Prostate gland (tissue), 2 donors: ENCODE data around the gene MFN2. TPM values are rescaled to one million over a fixed set of nuclear protein-coding genes. Genes with fewer than 3 reads are reported as not detected.

ENCODE experiments used
- DNase-seq: peaks from one replicate; pipeline ENCODE4 v3.0.0-alpha.2; 2019; ENCODE audit warnings: low spot score
- H3K27ac ChIP-seq, 2 donors: fragments of 200-600 bp; sonication (generic); 2 replicates each; pipeline ENCODE4 v1.5.1; 2017 to 2019
- H3K27me3 ChIP-seq: fragments of 200-600 bp; sonication (generic); replicated peaks from 2 replicates; pipeline ENCODE4 v1.5.1; 2019; ENCODE audit not compliant: insufficient read depth
- H3K36me3 ChIP-seq, 2 donors: fragments of 200-600 bp; sonication (generic); 1 replicate in 1 of 2; 2 replicates in 1 of 2; pipeline versions ENCODE4 v1.5.1 to v1.8.1; 2017 to 2019
- H3K4me1 ChIP-seq: fragments of 200-600 bp; sonication (generic); replicated peaks from 2 replicates; pipeline ENCODE4 v1.5.1; 2019
- H3K4me3 ChIP-seq, 2 donors: fragments of 200-600 bp; sonication (generic); 2 replicates each; pipeline ENCODE4 v1.5.1; 2017 to 2019
- H3K9me3 ChIP-seq: fragments of 200-600 bp; sonication (generic); 2 replicates; pipeline ENCODE4 v1.5.1; 2017
- POLR2A ChIP-seq: fragments of 450-650 bp; IDR thresholded peaks from one replicate; pipeline ENCODE4 v1.6.1; 2016; ENCODE audit warnings: antibody characterized with exemption, mild to moderate bottlenecking
- POLR2AphosphoS5 ChIP-seq: sonication (generic); formaldehyde crosslinking; IDR thresholded peaks from one replicate; pipeline ENCODE4 v1.6.1; 2017; ENCODE audit warnings: antibody characterized with exemption
- WGBS: methylation state at CpG from one replicate; pipeline ENCODE4 v1.1.5; 2018; 5-methylcytosine and 5-hydroxymethylcytosine counted together
- intact Hi-C: fragments of 100-400 bp; cut with DNase I; formaldehyde crosslinking; loops from one replicate; pipeline ENCODE4 v1.14.2; 2022
- total RNA-seq, 2 donors: library from RNA; depleted of rRNA; stranded (reverse); fragments of >200 nt; gene quantifications; one replicate each; pipeline ENCODE4 v1.1.0, GENCODE V29; 2016
- TF ChIP-seq, protein P1 (sequence below), 4 experiments: fragments of 200-600 bp in 2 of 4; fragments of 450-650 bp in 2 of 4; sonication (generic) in 2 of 4; IDR thresholded peaks; 1 replicate in 3 of 4; 2 replicates in 1 of 4; pipeline ENCODE4 v1.5.1; 2016 to 2019; ENCODE audit warnings: antibody characterized with exemption in 4 of 4, mild to moderate bottlenecking in 2 of 4, moderate library complexity in 2 of 4

MFN2 gene
- 10 to 100 TPM; 55.0 to 92.4 TPM for total RNA-seq

DNA sequence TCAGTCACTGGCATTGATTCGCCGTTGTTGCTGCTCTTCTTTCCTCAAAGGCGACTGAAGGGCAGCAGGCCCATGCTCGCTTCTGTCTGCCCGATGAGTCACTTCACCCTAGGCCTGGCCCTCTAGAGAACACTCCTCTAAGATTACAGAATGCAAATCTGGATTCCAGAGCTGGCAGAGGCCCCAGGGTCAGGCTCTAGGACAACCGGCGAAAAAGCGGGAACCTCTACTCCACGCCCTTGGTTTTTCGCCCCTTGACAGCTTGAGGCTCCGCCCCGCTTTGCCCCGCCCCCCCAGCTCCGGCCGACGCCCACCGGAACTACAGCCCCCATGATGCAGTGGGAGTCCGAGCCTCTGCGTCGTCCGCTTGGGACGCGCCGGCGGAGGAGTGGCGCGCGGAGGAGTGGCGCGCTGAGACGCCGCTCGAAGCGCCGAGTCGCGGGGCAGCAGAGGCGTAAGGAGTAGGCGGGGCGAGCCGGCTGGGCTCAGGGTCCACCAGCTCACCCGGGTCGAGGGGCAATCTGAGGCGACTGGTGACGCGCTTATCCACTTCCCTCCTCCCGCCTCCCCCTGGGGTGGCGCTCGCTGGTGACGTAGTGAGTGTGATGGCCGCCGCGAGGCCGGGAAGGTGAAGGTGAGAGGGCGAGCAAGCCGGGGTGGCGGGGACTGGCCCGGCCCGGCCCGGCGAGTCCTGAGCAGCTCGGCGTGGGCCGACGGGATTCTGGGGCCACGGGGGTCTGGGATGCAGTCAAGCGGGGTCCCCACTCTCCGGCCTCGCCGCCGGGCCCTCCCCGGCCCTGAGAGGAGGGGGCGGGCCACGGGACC is at the start of gene MFN2:
Gene MFN2, plus strand, starts transcription at position 594 of the 825 bp plus-strand sequence. CDS start 8,725 bp downstream, outside the sequence.
- Histone ChIP-seq H3K9me3 (no peaks in the 10 kb centered on the region), H3K27me3 (no peaks in the 10 kb centered on the region), H3K36me3 (no peaks in the 10 kb centered on the region), H3K27ac (peak within 1 kb of the TSS; percentile 89 to 91), H3K4me3 (peak within 1 kb of the TSS; percentile 53 to 79), H3K4me1 (peaks cover 13% of the 10 kb centered on the region)
- WGBS: under 1% methylated on average over 73 of the region's 74 CpGs
- DNase-seq: peak; percentile 90
- intact Hi-C loops: loop anchor here (5.0 kb wide), 1 partner anchor 48 kb away; the partner anchor contains the start of gene PLOD1
- TF ChIP-seq, protein P1, sequence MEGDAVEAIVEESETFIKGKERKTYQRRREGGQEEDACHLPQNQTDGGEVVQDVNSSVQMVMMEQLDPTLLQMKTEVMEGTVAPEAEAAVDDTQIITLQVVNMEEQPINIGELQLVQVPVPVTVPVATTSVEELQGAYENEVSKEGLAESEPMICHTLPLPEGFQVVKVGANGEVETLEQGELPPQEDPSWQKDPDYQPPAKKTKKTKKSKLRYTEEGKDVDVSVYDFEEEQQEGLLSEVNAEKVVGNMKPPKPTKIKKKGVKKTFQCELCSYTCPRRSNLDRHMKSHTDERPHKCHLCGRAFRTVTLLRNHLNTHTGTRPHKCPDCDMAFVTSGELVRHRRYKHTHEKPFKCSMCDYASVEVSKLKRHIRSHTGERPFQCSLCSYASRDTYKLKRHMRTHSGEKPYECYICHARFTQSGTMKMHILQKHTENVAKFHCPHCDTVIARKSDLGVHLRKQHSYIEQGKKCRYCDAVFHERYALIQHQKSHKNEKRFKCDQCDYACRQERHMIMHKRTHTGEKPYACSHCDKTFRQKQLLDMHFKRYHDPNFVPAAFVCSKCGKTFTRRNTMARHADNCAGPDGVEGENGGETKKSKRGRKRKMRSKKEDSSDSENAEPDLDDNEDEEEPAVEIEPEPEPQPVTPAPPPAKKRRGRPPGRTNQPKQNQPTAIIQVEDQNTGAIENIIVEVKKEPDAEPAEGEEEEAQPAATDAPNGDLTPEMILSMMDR (IDR thresholded peaks at IDR 0.05): peak in 1 of 4 experiments; percentile 21
- TF ChIP-seq POLR2A: peak; percentile 57
- TF ChIP-seq POLR2AphosphoS5: peak; percentile 96

DNA sequence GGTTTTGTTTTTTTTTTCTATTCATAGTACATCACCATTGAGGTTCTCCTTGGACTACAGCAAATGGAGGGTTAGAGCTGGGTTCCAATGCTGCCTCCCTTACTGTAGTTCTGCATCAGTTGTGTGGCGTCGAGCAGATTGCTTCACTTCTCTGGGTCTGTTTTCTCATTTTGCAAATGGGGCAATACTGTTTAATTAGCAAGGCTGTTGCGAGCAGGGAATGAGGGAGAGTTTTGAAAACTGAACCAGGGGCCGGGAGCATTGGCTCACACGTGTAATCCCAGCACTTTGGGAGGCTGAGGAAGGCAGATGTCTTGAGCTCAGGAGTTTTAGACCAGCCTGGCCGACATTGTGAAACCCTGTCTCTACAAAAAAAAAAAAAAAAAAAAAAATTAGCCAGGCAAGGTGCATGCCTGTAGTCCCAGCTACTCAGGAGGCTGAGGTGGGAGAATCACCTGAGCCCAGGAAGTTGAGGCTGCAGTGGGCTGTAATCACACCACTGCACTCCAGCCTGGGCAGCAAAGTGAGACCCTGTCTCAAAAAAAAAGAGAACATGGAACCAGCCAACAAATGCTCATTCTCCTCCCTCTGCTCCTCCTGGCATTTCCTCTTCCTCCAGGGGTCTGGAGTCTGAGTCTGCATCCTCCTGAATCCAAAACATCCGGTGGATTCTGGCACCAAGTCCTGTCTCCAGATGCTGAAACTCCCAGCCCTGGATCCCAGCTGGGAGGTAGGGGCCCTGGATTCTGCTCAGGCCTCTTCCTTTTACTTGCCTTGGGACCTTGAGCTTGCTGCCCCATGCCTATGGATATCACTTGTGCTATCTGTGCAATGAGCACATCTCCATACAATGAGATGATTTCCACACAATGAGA is 49.4 kb upstream of the MFN2 start:
- Histone ChIP-seq H3K27me3 (no peaks in the 10 kb centered on the region), H3K4me1 (no peaks in the 10 kb centered on the region), H3K27ac (no peak overlapping the region), H3K9me3 (no peaks in the 10 kb centered on the region), H3K36me3 (no peaks in the 10 kb centered on the region), H3K4me3 (no peak overlapping the region)
- intact Hi-C loops: loop anchor here (5.0 kb wide), 1 partner anchor 46 kb away; no protein-coding TSS in a partner anchor
- TF ChIP-seq POLR2AphosphoS5 (no peak), POLR2A (no peak)
- TF ChIP-seq, protein P1 (IDR thresholded peaks at IDR 0.05): no peak
- WGBS: 63% methylated on average over 7 of the region's 7 CpGs
- DNase-seq: no peak

DNA sequence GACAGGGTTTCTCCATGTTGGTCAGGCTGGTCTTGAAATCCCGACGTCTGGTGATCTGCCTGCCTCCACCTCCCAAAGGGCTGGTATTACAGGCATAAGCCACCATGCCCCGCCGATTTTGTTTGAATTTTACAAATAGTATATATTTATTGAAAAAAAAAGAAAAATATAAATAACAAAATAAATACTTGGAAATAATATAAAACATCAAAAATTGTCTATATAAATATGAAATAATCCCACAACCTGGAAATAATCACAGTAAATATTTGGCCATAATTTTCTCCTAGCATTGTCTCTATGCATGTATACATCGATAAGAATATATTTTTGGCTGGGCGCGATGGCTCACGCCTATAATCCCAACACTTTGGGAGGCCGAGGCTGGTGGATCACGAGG is 48.4 kb upstream of the MFN2 start:
- H3K27me3 ChIP-seq: no peaks in the 10 kb centered on the region
- no peaks in the 10 kb centered on the region for H3K4me1 ChIP-seq
- no peak for TF ChIP-seq POLR2AphosphoS5
- no peak for TF ChIP-seq POLR2A
- TF ChIP-seq, protein P1 (IDR thresholded peaks at IDR 0.05): no peak
- H3K9me3 ChIP-seq: no peaks in the 10 kb centered on the region
- 94% methylated on average over 10 of the region's 10 CpGs for WGBS
- no peaks in the 10 kb centered on the region for H3K36me3 ChIP-seq
- no peak for DNase-seq
- no peak overlapping the region for H3K4me3 ChIP-seq
- H3K27ac ChIP-seq: no peak overlapping the region
- intact Hi-C loops: loop anchor here (5.0 kb wide), 1 partner anchor 45 kb away; no protein-coding TSS in a partner anchor

DNA sequence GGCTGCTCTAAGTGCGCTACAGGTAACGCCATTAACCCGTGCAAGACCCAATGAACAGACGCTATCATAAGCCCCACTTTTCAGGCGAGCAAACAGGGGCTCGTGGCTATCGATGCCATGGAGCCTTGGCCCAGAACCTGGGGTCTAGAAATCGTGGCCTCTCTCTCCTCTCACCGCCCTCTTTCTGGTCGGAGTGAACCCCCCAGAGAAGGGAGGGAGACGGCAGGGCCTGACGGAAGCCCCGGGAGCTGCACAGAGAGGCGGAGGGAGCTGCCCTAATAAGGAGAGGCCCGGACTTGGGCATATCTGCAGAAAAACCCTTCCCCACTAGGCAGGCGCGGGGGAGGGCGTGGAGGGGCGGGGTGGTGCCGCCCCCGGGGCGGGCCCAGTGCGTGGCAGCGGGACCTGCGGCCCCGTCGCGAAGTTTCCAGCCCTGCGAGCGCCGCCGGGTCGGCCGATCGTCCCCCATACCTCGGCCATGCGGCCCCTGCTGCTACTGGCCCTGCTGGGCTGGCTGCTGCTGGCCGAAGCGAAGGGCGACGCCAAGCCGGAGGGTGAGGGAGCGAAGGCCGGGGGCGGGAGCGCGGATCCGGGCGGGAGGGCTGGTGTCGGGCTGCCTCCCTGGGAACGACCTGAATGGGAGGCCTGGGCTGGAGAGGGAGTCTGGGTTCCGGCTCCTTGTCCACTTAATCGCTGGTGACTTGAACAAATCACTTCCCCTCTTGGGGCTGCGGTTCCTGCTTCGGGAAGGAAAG is 45.8 kb upstream of the MFN2 start, which contains the start of gene PLOD1:
Gene PLOD1, plus strand, starts transcription at position 416 of the 755 bp plus-strand sequence. Its CDS starts 63 bp downstream, at position 479.
- under 1% methylated on average over 50 of the region's 55 CpGs for WGBS
- Histone ChIP-seq H3K4me1 (no peaks in the 10 kb centered on the region), H3K36me3 (no peaks in the 10 kb centered on the region), H3K4me3 (peak within 1 kb of the TSS; percentile 55 to 79), H3K27me3 (no peaks in the 10 kb centered on the region), H3K27ac (peak within 1 kb of the TSS; percentile 72 to 90), H3K9me3 (no peaks in the 10 kb centered on the region)
- intact Hi-C loops: loop anchor here (5.0 kb wide), 1 partner anchor 43 kb away; no protein-coding TSS in a partner anchor
- peak; percentile 78 for DNase-seq
- TF ChIP-seq, protein P1 (IDR thresholded peaks at IDR 0.05): peak in 1 of 4 experiments; percentile 16
- peak; percentile 81 for TF ChIP-seq POLR2A
- peak; percentile 59 for TF ChIP-seq POLR2AphosphoS5
